ENCODE data around the gene ASB13.

ASB13 gene

DNA sequence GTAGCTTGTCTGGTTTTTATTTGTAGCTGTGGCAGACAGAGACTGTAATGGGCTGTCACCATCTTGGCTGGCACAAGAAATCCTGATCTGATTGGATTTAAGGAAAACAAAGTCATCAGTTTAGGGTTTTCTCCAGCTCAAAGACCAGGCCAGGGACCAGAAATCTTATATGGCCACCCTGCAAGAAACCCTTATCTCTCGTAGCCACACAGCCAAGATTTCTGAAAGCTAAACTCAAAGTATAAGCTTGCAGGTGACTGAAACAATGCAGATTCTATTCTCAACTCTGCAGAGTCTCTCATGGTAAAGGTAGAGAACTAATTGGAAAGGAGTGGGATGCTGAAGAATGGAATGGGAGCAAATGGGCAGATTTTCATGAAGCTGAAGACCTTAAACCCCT is 3.2 kb upstream of the ASB13 start:
- no peak for DNase-seq (ENCODE audit: low read depth)

DNA sequence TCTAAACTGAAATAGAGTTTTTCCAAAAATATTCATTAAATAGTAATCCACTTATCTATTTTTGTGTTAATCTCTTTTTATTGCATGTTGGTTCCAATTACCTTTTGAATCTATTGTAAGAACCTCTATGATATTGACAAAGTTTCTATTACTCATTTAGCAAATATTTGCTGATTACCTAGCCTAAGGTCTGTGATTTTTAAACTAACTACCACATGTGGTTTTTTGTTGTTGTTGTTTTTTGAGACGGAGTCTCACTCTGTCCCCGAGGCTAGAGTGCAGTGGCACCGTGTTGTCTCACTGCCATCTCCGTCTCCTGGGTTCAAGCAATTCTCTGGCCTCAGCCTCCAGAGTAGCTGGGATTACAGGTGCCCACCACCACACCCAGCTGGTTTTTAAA is 2.0 kb upstream of the ASB13 start:
- no peak for DNase-seq (ENCODE audit: low read depth)

DNA sequence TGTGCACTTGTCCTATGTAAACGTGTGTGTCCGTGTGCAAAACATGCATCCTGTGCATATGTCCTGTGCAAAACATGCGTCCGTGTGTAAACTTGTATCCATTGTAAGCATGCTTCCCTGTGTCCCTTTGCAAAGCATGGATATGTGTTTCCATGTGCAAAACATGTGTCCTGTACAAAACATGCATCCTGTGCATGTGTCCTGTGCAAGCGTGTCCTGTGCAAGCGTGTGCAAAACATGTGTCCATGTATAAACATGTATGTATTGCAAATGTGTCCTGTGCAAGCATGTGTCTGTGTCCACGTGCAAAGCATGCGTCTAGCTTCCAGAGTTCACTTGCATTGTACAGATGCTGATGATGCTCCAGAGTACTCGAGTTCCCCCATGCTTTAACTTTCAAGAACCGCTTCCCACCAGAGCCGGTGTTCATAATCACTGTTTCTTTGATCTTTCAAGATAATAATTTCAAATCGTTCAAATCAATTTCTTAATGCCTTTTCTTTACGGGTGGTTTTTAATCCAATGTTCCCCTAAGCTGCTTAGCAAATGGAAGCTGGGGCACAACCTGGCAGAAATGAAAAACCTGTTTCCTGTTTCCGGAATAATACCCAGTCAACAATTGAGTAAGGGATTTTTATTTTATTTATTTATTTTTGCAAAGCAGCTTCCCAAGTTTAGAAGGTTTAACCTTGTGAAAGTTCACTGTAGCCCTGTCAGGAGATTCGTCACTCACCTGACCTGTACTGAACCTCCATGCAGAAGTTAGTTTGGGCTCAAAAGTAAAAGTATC is 641 bp upstream of the ASB13 start:
- DNase-seq (ENCODE audit: low read depth), result no peak

DNA sequence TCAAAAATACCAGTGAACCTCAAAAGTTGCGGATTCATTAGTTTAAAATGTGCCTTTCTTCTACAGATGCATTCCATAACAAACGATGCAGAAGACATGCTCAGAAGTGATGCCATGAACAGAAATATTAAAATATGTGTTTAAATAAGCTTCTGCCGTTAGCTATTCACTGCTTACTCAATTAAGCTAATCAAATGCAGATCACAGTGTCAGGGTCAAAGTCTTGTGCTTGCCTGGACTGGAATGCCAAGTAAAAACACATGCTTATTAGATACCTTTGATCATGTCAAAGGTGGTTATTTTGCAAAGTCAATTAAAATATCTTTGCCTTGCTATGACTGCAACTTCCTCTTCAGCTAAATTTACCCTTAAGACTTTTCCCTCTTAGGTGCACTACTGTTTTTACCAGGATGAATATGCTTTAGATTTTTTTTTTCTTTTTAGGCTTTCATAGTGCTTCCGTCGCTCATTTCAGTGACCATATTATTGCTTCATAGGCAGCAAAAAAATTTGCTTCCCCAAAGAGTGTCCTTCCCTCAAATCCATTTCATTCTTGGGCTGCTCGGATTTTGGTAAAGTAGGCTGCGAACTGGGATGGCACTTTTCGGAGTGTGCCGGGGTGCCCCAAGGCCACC is 905 bp downstream of the ASB13 start:
- DNase-seq (ENCODE audit: low read depth), result no peak

DNA sequence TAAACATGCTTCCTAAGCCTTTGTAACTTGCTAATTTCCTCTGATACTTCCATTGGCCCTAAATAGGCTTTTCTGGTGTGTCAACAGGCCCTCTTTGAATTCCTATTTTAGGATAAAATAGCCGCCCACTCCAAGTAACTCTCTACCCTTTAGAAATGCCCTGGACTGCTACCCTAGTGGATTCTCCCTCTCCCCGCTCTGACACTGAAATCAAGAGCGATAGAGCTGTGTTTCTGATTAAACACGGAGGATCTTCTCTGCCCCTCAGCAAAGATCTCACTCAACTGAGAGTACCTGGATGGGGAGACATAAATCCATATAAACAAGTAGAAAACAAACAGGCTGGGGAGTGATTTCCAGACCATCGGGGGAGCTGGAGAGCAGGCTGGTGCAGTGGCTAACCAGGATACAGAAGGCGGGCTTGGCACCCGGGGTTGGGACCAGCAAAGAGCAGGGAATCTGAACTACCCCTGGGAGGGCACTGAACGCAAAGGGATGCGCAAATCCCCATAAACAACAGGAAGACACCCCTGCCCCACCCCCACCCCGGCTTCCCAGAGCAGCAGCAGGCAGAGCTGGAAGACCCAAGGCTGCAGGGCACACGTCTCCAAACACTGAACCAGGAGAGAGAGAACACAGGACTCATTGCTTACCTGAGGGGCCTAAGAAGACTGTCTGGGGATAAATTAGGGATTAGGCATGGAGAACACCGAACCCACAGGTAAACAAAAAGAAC is 2.5 kb downstream of the ASB13 start:
- DNase-seq (ENCODE audit: low read depth), result no peak

DNA sequence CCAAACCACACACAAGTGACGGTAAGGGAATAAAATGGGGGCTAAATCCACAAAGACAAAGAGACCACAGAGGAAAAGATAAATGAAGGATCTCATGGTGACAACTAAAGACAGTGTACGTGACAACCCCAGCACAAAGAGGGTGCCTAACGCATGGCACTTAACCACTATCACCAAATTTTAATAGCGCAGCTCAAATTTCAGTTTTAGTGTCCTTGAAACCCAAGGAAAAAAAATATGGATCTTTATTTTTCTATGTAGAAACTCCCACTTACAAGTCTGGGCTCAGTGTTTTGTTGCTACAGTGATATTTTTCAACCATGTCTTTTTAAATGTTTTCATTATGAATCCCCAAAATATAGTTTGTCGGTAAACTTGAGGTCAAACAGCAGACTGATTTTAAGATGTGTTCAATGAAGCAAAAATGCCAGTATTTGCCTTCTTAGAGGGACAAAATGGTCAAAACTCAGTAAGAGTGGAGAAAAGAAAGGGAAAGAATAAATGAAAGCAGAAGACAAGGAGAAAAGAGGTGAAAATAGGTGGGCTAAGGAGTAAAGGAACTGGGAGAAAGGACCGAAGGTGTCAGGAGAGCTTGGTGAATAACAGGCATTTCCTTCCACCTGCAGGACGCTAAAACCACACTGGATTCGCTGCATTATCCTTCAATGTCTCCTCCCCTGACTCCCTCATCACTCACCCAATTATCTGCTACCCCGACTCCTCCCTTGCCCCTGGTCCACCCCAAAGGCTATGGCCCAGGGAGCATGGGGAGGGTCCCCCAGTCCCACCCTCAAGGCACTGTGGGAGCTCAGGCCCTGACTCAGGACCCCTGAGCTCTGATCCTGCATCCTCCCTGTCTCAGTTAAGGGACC is 3.5 kb downstream of the ASB13 start:
- no peak for DNase-seq (ENCODE audit: low read depth)

DNA sequence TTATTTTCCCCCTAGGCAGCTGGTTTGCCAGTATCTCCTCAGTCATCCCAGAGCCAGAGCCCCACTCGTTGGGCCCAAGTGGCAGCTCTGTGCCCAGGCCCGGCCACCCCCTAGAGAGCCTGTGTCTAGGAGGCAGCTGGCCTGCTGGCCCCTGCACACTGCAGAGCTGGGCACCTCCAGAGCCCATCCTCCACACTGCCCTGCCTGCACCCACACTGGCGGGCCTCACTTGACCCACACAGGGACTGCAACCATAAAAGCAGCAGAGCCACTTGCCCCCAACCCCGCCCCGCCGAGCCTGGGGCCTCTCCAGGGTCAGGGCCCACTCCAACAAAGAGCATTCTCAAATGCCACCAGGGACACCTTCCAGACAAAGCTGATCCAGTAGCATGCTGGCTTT is 5.4 kb downstream of the ASB13 start:
- no peak for DNase-seq (ENCODE audit: low read depth)

DNA sequence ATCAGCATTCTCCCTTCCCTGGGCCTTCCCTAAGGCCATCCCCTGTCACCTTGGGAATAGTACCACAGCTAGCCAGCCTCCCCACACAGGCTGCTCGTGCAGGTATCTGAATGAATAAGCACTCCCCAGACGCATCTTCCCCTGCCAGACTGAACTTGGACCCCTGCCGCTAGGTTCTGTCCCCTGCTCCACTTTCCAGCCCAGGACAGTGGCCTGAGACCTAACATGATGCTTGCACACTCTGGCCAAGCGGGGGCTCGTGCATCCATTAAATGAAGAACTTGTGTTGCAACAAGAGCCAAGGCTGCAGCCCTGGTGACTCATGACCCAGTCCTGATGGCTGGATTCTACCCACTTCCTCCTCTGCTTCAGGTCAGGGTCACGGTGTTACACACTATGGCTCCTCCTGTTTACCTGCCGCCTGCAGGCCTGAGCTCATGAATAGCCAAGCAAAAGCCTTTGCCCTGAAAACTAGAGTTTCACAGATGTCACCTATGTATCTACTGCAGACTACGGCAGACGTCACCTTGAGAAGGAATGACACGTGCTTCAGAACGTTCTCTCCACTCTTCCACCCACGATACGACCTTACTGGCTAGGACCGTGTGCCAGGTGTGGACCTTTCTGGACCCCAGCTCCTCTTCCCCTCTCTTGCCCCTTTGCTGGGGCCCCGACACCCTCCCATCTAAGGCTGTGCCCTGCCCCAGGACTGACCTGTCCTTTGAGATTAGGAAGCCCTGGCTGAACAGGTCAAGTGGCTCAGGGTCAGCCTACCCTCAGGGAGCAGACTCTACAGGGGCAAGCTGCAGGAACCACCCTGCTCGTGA is 6.5 kb downstream of the ASB13 start:
- no peak for DNase-seq (ENCODE audit: low read depth)

DNA sequence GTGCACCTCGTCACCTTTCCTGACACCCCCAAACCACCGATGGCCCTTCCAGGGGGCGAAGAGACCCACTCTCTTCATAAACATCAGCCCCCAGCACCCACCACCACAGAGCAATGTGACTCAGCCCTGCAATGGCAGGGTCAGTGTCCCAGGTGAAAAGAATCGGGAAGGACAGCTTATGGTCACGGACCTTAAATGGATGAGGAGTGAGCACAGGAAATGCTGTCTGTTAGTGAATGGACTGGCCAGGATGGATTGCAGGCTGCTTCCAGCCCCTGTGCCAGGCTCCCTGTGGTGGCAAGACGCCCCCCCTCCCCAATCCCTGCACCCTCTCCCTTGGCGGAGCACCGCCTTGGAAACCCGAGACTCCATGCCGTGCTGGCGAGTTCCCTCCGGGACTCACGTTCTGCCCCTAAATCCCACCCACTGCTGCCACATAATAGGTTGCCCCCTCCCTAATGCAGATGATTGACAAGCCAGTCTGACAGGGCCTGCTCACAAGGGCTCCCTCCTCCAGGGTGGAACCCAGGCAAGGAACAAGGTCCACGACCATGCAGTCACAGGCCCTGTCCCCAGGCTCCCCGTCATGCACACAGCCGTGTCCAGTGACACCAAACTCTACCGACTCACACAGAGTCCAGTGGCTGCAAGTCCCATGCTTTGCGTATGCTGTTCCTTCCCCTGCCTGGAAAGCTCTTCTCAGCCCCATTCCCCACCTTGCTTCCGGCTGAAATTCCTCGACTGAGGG is 7.3 kb downstream of the ASB13 start:
- no peak for DNase-seq (ENCODE audit: low read depth)

DNA sequence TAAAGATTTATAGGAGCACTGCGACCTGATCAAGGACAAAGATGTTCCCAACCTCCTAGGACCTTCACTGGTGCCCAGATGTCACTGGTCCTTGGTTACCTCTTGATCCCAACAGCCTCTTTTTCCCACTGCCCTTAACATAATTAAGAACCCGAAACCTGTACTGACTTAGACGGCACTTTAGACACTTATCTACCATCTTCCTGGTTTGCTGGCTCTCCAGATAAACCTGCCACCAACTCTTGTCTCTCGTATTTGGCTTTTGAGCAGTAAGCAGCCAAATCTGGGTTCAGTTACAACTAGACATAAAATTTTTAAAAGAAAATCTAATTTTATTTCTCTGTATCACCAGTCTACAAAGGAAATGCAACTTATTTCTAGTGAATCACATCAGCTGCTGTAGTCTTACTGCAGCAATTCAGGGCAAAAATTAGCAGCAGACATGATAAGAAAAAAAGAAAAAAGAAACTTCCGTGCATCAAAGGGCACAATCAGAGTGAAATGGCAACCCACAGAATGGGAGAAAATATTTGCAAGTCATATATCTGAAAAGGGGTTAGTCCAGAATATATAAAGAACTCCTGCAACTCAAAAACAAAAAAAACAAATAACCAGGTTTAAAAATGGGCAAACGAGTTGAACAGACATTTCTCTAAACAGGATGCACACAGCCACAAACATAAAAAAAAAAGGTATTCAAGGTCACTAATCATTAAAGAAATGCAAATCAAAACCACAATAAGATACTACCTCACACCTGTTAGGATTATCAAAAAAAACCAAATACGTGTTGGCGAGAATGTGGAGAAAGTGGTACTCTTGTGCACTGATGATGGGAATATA is 9.4 kb downstream of the ASB13 start:
- DNase-seq (ENCODE audit: low read depth), result no peak

DNA sequence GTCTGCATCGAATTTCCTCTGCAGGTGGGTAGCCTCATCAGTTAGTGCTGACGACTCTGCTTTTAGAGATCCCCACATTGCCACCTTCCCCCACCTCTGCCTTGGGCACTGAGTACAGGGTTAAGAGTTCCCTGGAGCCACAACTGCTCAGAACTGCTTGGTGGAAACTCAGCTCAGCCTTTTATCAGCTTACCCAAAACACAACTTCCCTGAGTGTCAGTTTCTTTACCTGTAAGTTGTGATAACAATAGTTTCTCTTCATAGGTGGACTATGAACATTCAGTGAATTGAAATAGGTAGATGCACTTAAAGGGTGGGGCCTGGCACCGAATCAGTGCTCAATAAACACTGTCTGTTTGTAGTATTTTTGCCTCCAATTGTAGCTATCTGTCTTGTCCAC is 11.3 kb downstream of the ASB13 start:
- no peak for DNase-seq (ENCODE audit: low read depth)

DNA sequence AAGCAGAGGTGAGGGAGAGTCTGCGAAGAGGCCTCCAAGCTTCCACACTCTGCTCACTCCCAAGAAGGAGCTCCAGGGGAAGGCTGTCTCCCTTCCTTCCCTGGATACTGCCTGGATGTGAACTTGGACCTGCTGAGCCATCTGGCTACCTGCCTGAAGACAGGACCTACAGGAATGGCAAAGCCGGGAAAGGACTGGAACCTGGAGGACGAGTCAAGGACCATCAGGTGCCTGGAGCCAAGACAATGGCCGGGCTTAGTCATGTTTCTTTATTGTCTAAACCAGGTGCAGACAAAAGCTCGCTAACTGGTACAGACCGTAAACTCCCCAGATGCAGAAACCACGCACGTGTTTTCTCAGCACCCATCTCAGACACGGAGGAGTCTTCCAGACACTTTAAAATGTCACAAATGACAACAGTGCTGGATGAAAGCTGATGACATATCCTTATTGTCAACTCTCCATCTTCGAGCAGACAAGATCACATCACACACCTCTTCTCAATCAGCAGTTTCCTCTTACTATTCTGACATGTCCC is 12.1 kb downstream of the ASB13 start:
- DNase-seq (ENCODE audit: low read depth), result no peak

DNA sequence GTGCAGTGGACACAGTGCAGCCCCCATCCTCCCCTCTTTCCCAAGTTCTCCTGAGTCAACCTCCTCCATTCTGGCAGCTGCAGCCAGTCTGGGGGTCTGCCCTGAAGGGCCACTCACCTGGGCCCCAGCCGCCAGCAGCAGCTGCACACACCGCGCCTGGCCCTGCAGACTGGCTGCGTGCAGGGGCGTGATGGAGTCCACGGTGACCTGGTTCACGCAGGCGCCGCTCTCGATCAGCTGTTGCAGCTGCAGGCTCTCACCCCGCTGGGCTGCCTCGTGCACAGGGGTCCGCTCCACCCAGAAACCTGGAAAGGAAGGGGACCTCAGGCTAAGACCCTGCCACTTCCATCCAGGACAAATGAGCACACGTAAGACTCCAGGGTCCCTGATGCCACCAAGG is 13.6 kb downstream of the ASB13 start:
- DNase-seq (ENCODE audit: low read depth), result no peak

DNA sequence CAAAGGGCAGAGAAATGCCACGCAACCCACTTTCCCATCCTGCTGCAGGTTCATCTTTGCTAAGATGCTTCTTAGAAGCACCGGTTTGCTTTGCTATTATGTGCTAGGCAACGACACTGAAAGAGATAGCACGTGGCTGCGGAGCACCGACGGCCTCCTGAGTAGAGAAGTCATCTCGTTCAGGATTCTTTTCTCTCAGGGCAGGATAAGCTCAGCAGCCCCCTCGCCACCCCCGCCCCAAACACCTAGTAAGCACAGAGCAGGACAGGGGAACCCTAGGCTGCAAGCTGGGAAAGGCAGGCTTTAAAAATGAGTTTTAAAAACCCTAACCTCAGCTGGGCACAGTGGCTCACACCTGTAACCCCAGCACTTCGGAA is 15.0 kb downstream of the ASB13 start:
- DNase-seq (ENCODE audit: low read depth), result no peak

DNA sequence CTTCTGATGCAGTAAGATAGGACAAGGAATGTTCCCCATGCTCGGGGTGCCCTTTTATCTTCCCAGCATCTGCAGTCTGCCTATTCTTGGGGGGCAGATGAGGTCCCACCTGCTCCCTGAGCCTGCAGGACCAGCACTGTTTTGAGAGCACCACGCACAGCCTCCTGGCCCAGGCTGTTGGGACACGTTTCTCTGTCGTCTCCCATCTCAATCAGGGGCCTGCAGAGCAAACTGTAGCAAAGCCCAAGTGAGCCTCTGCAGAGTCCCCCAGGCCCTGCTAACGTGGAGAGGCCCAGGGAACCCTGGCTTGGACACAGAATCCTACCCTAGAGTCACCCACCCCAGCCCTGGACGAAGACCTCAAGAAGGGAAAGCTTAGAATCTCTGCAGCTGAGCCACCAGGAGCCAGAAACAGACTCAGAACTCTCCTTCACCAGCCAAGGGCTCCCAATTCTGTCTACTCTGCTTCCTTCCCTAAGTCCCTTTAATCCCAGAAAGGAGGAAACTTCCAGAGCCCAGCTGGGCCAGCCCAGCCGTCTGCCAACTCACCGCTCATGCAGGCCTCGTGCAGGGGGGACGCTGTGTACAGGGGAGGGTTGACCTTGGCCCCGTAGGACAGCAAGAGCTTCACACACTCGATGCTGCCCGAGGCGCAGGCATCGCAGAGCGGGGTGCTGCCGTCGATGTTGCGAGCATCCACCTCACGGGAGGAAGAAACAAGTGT is 15.6 kb downstream of the ASB13 start:
- no peak for DNase-seq (ENCODE audit: low read depth)

DNA sequence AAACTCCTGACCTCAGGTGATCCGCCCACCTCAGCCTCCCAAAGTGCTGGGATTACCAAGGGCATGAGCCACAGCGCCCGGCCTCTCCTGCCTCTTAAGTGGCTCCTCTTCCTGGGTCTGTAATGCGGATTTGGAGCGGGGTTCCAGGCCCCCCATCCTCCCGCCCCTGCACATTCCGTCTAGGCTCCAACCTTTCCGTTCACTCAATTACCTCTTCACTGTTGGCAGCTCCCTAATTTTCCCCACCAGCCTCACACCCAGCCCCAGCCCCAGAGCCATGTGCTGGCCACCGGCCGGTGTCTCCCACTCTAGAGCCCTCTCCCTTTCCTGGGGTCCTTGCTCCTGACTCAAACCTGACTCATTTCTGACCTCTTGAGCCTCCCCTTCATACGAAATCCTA is 16.6 kb downstream of the ASB13 start:
- DNase-seq (ENCODE audit: low read depth), result no peak

DNA sequence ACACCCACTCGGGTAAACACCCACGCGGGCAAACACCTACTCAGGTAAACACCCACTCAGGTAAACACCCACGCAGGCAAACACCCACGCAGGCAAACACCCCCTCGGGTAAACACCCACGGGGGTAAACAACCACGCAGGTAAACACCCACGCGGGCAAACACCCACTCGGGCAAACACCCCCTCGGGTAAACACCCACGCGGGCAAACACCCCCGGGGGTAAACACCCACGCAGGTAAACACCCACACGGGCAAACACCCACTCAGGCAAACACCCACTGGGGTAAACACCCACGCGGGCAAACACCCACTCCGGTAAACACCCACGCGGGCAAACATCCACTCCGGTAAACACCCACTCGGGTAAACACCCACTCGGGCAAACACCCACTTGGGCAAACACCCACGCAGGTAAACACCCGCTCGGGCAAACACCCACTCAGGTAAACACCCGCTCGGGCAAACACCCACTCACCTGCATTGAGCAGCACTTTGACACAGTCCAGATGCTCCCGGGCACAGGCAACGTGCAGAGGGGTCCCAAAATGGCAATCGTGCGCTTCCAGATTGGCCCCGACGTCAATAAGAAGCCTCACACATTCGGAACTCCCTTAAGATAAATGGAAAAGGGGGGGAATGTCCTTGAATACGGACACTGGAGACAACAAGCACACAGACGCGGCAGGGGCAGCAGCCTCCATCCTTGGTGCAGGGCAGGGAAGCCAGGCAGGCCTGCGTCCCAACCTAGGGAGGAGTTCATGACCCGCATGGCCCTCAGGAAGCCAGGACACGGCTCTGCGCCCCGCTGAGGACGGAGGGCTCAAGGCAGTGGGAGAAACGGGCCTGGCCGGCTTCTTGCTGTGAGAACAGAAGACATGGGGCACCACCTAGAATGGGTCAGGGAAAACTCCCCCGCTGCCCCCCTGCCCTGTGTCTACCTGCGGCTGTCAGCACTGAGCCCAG is 17.6 kb downstream of the ASB13 start:
- DNase-seq (ENCODE audit: low read depth), result no peak
